GM18870 (cell line): ENCODE results near the gene ZBTB4.
"Not testable (repeated sequence)": the region's sequence is repeated elsewhere in the genome, so short reads cannot be mapped to it uniquely, and the experiment has no call there.

Experiments
- ATAC-seq: cut with Tn5 transposase; IDR thresholded peaks from one replicate; pipeline ENCODE4 v1.9.1; 2021; ENCODE audit warnings: moderate library complexity; ENCODE audit not compliant: unreplicated experiment

The ZBTB4 gene

DNA sequence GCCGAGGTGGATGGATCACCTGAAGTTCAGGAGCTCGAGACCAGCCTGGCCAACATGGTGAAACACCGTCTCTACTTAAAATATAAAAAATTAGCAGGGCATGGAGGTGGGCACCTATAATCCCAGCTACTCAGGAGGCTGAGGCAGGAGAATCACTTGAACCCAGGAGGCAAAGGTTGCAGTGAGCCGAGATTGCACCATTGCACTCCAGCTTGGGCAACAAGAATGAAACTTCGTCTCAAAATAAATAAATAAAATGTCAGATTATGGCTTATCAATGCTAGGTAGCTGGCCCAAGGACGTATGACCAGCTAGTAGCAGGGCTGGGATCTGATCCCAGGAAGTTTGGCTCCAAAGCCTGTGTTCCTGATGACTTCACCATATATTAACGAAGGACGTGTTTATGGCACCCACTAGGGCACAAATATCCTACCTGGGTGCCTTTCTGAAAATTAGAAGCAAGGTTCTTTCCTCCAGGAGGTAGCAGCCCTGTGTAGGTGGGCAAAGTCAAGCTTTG, 8.9 kb downstream of the ZBTB4 start:
- ATAC-seq = not testable (repeated sequence)

DNA sequence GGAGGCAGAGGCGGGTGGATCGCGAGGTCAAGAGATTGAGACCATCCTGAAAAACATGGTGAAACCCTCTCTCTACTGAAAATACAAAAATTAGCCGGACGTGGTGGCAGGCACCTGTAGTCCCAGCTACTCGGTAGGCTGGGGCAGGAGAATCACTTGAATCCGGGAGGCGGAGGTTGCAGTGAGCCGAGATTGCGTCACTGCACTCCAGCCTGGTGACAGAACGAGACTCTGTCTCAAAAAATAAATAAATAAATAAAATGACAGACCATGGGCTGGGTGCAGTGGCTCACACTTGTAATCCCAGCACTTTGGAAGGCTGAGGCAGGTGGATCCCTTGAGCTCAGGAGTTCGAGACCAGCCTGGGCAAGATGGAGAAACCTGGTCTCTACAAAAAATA, 9.6 kb downstream of the ZBTB4 start:
- not testable (repeated sequence) for ATAC-seq

DNA sequence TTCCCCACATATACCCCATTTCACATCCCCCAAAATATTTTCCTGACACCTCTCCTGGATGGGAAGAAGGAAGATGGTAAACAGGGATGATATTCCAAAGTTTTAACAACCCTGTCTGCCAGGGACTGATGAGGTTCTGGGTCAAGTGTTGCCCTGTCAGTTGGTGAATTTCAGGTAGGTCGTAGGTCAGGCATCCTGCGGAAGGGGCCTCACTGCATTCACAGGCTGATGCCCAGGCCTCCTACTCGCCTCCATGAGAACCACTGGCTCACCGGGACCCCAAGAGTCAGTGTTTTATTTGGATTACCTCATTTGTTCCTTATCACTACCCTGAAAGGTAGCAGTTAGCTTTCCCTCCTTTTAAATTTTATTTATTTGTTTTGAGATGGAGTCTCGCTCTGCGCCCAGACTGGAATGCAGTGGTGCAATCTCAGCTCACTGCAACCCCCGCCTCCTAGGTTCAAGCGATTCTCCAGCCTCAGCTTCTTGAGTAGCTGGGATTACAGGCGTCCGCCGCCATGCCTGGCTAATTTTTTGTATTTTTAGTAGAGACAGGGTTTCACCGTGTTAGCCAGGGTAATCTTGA, 10.5 kb downstream of the ZBTB4 start:
- no peak for ATAC-seq

DNA sequence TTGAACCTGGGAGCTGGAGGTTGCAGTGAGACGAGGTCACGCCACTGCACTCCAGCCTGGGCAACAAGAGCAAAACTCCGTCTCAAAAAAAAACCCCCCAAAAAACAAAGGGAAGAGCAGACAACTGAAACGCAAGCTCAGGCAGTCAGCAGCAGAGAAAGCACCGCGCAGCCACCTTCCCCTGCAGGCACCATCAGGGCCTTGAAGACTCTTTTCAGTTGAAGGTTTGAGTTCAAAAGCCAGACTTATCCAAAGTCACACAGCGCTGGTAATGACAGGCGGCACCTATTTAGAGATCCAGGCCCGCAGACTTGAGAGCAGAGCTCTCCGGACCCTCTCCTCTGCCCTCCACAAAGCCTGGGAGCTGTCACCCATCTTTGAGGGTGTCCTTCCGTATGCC, 11.1 kb downstream of the ZBTB4 start:
- ATAC-seq = no peak

DNA sequence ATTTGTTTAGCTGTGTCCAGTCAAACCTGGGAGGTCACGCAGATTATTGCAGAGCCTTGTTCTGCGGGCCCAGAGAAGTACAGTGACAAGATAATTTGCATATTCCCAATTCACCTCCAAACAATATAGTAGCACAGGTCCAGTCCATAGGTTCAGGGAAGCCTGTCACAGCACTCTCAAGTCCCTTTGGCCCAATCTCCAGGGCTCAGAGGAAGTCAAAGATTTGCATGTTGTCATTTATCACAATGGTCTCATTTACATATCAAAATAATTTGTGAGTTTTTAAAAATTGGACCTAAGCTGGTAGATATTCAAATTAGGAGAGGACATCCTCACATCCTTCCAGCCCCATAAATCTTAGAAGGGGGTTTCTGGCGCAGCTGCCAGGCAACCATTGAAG, 11.9 kb downstream of the ZBTB4 start:
- no peak for ATAC-seq

DNA sequence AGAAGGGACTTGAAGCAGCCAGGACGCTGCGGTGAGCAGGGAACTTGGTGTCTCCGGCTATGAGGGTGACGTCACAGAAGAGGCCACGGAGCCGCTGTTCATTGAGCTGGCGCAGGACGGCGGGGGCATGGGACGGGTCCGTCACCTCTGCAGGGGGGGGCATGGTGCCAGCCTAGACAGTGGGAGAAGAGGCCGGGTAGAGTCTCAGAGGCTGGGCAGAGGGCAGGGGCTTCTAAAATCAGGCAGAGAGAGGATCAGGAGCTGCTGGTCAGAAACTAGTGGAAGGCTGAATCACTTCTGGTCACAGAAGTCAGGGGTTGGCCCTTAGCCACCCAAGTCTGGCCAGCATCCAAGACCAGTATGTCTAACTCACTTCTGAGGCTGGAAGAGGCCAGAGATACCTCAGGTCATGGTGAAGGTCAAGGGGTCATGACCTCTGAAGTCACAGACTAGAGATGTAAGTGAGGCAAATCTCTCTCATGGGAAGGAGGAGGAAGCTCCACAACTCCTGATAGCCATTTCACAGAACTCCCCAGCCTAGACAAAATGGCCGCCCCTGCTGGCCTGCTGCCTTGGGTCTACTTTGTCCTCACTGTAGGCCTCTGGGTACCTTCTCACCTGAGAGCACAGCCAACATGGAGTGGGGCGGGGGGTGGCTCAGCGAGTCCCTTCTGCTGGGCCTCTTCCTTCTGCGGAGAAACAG, 12.6 kb downstream of the ZBTB4 start:
- no peak for ATAC-seq

DNA sequence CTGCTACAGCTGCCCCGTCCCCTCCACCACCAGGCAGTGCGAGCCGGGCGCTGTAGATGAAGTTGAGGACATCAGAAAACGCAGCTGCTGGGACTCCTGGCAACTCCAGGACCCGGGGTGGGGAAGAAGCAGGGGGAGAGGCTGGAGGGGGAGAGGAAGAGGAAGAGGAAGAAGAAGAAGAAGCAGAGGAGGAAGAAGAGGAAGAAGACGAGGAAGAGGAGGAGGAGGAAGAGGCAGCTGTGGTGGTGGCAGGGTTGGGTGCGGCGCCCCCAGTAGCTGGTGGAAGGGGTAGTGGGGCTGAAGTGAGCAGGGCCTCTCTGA, 13.2 kb downstream of the ZBTB4 start:
- no peak for ATAC-seq

DNA sequence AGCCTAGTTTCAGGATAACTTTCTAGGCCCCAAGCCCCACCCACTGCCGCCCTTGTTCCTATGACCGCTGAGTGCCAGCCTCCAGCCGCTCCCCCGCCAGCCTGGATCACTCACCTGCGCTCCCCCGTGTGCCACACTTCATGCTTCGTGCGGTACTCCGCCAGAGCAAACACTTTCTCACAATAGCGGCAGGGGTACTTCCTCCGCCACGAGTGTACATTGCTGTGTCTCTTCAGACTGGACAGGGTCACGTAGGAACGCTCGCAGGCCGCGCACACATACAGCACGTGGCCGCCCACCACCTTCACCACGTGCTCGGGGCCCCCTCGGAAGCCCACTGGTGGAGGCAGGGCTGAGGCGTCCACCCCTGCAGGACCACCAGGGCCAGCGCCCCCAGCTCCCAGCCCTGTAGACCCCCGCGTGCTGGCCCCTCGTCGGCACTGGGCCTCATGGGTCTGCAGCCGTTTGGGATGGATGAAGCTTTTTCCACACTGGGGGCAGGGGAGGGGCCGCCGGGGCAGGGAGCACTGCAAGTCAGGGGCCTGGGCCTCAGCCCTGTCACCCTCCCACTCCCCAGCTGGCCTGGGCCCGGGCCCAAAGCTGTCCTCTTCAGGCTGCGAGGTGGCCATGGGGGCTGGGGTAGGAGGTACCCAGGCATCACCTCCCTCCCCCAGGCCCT, 13.7 kb downstream of the ZBTB4 start:
- ATAC-seq = no peak

DNA sequence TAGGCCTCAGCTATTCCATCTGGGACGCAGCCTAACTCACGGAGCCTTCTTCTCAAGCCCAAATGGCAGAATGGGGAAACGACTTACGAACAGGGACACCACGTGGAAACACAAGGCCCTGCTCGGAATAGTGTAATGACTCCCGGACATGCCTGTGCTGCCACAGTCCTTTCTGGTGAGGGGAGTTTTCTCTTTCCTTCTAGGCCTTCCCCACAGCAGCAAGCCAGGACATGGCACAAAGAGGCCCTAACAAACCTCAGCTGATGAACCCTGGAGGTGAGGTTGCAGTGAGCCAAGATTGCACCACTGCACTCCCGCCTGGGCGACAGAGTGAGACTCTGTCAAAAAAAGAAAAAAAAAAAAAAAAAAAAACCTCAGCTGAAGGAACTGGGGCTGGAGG, 15.3 kb downstream of the ZBTB4 start:
- no peak for ATAC-seq

DNA sequence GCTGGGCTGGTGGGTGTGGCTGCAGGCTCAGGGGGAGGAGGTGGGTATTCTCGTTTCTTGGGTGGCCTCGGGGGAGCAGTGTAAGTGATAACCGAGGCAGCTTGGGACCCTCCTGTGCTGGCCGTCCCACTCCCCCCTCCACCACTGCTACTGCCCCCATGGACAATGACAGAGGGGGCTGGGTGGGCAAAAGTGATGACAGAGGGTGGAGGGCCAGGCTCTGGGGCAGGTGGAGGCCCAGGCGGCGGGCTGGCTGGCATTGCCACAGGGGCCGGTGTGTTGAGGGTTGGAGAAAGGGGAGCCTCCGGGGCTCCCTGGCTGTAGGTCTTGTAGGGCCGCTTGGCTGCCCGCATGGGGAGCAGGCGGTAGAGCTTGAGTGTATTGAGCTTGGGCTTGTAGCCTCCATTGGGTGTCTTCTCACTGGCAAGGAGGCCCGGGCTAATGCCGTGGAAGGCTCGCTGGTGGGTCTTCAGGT, 16.0 kb downstream of the ZBTB4 start:
- ATAC-seq = no peak

DNA sequence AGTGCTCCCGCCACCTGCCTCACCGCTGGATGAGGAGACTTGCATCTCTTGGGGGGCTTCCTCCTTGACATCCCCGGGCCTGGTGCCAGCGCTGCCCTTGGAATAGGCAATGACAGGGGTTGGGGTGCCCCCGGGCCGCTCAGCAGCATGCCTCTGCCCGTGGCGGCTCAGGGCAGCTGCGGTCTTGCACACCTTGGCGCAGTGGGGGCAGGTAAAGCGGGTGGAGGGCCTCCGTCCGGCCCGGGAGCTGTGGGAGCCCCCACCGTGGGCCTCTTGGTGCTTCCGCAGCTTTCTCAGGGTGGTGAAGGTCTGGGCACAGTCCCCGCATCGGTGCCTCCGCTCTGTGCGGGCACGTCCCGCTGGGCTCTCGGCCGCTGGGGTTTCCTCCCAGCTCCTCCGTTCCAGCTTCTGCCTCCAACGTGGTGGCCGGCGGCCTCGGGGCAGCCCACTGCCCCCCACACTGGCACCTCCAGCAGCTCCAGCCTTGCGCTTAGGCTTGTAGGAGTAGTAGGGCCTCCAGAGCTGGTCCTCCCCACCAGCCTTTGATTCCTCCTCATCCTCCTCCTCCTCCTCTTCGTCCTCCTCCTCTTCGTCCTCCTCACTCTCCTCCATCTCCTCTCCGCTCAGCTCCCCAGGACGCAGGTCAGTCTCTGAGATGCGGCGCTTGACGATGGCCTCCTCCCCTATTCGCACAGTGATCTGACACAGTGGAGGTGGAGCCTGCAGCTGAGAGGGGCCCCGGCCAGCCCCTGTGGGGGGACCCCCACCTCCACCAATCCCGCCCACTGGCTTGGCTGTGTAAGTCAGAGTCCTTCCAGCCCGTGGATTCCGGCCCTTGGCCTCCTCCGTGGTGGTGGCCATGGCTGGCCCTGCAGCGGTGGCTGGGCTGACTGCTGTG, 16.7 kb downstream of the ZBTB4 start:
- ATAC-seq = no peak

DNA sequence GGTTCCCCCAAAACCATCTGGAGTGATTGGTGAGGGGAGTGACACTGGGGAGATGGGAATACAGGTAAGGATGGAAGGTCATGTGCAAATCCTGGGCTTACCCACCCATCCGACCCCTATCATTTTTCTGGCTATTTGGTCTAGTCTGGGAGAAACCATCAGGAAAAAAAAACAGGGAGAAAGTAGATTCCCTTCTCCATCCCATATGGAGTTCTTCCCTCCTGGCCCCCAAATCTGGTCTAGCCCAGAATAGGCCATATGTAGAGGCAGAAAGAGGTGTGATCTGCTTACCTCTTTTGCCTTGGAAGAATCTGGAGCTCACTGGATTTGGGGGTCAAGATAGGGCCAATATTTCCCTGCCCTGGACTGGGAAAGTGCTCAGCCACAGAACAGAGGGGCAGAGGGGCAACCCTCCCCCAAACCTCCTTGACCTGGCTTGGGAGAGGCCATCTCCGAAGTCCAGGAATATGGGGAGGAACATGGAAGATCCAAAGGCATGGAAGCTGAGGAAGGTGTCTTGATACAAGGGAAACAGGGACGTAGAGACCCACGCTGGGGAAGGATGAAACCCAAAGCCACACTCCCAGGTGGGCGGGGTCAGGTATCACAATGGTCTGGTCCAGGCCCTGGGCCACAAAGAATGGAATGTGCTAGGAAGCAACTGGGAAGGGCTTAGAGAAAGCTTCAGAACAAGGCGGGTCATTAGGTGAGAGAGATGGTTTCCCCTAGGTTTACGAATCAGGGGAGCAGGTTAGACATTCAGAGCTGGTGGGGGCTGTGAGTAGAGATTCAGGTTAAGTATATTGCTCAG, 18.4 kb downstream of the ZBTB4 start:
- no peak for ATAC-seq

DNA sequence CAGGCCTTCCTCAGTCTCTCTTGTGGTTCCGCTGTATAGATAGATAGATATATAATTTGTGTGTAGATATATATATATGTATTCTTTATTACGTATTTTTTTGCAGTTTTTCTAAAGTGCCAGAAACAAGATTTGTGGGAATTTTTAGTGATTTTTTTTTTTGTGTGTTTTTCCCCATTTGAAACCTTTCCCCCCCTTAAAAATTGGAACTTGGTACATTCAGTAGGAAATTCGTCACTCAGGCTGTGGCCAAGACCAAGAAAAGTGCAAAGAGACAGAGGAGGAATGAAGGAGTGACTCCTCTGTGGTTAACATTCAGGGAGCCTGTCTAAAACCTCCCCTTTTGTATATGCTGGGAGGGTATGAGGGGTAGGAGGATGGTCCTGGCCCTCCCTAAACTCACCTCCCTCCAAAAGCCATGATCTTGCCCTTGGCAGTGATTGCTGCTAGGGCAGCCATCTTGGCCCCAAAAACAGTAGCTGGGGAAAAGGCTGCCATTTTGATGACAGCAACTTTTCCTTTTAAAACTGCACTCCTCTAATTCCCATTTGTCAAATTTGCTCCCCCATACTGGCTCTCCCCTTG, 19.4 kb downstream of the ZBTB4 start:
- ATAC-seq = no peak

DNA sequence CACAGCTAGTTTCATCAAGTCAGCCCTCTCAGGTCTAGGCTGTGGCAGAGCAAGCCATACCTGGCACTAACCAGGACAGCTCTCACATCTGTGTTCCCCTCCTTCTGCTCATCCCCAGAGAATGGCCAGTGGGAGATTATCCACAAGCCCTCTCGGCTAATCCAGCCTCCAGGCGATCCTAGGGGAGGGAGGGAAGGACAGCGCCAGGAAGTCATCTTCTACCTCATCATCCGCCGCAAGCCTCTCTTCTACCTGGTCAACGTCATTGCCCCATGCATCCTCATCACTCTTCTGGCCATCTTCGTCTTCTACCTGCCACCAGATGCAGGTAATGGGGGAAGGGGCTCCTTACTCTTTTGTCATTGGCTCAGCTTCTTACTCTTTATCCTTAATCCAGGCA, 31.0 kb downstream of the ZBTB4 start:
- ATAC-seq = no peak

DNA sequence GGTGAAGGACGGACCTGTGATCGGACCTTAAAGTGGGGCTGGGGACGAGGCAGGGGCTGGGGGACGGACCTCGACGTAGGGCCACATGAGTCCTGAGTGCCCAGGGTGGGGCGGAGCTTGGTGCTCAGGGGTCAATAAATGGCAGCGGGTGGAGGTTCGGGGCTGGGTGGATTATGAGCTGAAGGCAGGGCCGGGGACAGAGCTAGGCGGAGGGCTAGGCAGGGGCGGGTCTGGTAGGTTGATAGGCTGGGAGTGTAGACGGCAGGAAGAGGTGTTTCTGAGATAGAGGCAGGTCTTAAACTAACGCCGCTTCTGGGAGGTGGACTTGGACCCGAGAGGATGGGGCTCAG, 33.8 kb downstream of the ZBTB4 start:
- ATAC-seq = no peak

DNA sequence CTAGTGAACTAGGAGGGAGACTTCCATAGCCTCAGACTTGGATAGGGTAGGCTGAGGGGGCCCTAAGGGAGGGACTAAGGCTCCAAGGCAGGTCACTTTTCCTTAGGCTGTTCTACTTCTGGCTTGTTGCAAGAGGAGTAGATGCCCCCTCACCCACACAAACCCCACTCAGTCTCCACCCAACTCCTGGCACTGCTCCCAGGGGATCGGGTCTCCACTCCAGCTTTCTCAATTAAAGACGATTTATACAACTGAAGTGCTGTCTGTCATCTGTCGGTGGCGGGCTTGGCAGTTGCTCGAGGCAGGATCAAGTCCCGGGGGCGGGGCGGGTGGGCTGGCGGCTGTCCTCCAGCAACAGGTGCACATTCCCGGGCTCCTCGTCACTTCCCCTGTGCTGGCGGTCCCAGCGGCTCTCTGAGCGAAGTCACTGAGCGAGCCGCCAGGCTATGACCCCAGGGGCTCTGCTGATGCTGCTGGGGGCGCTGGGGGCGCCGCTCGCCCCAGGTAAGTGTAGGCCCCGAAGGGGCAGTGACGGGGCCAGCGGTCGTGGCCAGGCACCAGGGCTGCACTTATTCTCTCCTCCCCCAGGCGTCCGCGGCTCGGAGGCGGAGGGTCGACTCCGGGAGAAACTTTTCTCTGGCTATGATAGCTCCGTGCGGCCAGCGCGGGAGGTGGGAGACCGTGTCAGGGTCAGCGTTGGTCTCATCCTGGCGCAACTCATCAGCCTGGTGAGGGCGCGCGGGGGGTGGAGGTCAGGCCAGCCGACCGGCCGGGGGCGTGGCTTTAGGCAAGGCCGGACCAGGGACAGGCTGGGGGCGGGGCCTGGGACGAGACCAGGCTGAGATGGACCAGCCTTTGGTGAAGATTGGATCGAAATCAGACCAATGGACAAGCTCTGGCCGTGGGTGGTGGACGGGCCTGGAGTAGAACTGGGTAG, 34.5 kb downstream of the ZBTB4 start, which contains the start of gene CHRNB1:
CHRNB1 (plus strand) TSS at position 380 of the 937 bp plus-strand sequence; CDS start at position 447, 67 bp downstream.
- no peak for ATAC-seq

DNA sequence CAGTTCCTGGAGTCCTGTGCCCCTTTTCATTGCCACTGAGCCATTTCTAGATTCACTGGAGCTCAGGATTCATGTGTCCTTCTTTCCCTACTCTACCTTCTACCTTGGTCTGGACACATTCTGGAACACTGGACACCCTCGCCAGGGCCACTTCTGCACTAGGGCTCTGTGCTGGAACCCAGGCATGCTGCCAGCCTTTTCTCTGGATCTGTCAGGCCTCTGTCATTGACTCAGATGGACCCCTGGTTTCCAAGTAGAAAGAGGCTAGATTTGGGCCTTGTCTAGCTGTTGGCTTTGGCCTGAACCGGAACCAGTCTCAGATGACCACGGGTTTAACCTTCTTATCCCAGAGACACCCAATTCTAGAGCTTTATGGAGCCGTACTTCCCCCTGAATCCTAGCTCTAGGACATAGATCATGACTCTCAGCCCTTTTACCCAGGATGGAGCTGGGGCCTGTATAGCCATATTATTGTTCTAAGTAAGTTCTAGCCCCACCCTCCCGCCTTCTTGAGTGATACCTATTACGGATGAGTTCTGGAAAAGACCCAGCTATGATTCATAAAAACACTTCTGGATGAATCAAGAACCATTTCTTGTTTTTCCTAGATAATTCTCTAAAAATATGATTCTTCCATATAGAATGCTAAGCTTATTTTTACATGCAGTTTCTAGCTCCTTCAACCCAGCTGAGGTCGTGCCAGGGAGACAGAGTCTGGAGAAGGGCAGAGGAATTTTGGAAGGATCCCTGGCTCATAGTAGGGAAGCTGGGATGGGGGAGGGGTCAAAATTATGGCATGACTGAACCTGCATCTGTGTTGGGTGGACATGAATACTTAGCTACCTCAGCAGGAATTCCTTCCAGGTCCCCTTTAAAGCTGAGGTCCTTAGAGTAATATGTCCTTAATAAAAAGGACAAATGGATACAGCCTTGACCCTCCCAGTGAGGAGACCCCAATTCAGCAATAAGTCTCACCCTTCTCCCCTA, 35.6 kb downstream of the ZBTB4 start:
- ATAC-seq = no peak

DNA sequence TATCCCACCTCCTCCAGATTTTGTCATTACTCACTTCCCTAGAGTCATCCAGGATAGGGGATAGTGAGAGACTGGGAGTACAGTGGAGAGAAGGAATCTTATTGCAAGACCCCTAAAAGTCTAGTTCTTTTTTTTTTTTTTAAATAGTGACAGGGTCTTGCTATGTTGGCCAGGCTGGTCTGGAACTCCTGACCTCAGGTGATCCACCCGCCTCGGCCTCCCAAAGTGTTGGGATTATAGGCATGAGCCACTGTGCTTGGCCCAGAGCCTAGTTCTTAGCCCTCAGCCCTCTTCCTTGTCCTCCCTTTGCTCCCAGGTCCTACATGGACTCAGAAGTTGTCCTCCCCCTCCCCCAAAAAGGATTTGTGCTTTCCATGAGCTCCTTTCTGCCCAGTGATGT, 37.3 kb downstream of the ZBTB4 start:
- ATAC-seq = no peak
